RWPE2 (cell line): Measurements from ENCODE around the gene LRCH4.

ENCODE experiments used
- ATAC-seq: fragments of 200-7000 bp; cut with Tn5 transposase; 3 replicates; pipeline ENCODE4 v1.9.1; 2021; ENCODE audit warnings: low read depth
- DNase-seq: peaks from one replicate; pipeline ENCODE4 v3.0.0-alpha.2; 2020; ENCODE audit warnings: low spot score
- H3K27ac ChIP-seq: fragments of 450-650 bp; 2 replicates; pipeline ENCODE4 v1.5.1; 2017; ENCODE audit warnings: mild to moderate bottlenecking; ENCODE audit not compliant: poor library complexity, severe bottlenecking
- H3K27me3 ChIP-seq: fragments of 250-450 bp; sonication (Bioruptor Pico); 2 replicates; pipeline ENCODE4 v1.5.1; 2021; ENCODE audit warnings: mild to moderate bottlenecking, moderate library complexity; ENCODE audit not compliant: insufficient read depth, poor library complexity, severe bottlenecking
- H3K36me3 ChIP-seq: fragments of 250-450 bp; sonication (Bioruptor Pico); 2 replicates; pipeline ENCODE4 v1.5.1; 2020; ENCODE audit warnings: low read depth, mild to moderate bottlenecking, moderate library complexity
- H3K4me1 ChIP-seq: fragments of 250-450 bp; sonication (Bioruptor Pico); 2 replicates; pipeline ENCODE4 v1.5.1; 2021; ENCODE audit warnings: mild to moderate bottlenecking, moderate library complexity; ENCODE audit not compliant: insufficient read depth, poor library complexity, severe bottlenecking
- H3K4me3 ChIP-seq: fragments of 250-450 bp; sonication (Bioruptor Pico); 2 replicates; pipeline ENCODE4 v1.5.1; 2021; ENCODE audit warnings: mild to moderate bottlenecking, moderate library complexity; ENCODE audit not compliant: severe bottlenecking
- H3K9me3 ChIP-seq: fragments of 250-450 bp; sonication (Bioruptor Pico); 2 replicates; pipeline ENCODE4 v1.5.1; 2021; ENCODE audit warnings: mild to moderate bottlenecking, moderate library complexity; ENCODE audit not compliant: severe bottlenecking
- TF ChIP-seq, protein P1 (sequence below): fragments of 450-650 bp; IDR thresholded peaks from one replicate; pipeline ENCODE4 v1.5.1; 2017; ENCODE audit warnings: mild to moderate bottlenecking, moderate library complexity; ENCODE audit not compliant: poor library complexity, severe bottlenecking

LRCH4 gene

DNA sequence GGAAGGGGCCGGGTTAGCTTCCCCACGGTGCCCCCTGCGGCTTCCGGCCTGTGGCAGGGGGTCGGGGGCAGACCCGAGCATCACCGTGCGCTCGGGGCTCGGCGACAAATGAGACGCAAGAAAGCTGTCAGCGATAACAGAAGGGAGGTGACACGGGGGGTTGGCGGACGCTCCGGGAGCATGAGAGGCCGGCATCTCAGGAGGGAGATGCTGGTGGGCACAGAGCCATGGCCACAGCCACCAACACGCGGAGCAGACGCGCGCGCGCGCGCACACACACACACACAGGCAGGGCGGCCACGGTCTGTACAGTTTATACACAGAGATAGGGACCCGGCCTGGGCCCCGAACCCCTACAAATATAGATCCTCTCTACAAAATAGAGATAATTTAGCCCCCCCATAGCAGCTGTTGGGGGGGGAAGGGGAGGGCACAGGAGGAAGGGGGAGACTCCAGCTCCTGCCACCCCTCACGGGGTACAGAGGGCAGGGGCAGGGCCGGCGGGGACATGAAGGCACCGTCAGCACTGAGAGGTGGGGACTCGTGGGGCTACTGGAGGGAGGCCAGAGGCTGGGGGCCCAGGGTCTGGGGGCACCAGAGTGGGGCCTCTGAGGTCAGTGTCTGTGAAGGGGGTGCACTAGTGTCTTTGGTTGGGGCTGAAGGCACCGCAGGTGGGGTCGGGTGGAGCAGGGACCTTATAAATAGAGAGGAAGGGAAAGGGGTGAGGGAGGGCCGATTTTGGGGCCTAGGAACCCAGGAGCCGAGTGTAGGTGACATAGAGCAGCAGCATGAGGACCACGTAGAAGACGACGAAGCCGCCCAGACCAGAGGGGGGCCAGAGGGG is 11.3 kb downstream of the LRCH4 start:
- TF ChIP-seq, protein P1, sequence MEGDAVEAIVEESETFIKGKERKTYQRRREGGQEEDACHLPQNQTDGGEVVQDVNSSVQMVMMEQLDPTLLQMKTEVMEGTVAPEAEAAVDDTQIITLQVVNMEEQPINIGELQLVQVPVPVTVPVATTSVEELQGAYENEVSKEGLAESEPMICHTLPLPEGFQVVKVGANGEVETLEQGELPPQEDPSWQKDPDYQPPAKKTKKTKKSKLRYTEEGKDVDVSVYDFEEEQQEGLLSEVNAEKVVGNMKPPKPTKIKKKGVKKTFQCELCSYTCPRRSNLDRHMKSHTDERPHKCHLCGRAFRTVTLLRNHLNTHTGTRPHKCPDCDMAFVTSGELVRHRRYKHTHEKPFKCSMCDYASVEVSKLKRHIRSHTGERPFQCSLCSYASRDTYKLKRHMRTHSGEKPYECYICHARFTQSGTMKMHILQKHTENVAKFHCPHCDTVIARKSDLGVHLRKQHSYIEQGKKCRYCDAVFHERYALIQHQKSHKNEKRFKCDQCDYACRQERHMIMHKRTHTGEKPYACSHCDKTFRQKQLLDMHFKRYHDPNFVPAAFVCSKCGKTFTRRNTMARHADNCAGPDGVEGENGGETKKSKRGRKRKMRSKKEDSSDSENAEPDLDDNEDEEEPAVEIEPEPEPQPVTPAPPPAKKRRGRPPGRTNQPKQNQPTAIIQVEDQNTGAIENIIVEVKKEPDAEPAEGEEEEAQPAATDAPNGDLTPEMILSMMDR = no peak
- DNase-seq = no peak
- H3K4me1 ChIP-seq = peaks cover 4% of the 10 kb centered on the region
- peaks cover 4% of the 10 kb centered on the region for H3K27me3 ChIP-seq
- H3K9me3 ChIP-seq = no peaks in the 10 kb centered on the region
- H3K4me3 ChIP-seq = no peak overlapping the region
- H3K27ac ChIP-seq = no peak overlapping the region
- no peak for ATAC-seq
- peaks cover 51% of the 10 kb centered on the region for H3K36me3 ChIP-seq

DNA sequence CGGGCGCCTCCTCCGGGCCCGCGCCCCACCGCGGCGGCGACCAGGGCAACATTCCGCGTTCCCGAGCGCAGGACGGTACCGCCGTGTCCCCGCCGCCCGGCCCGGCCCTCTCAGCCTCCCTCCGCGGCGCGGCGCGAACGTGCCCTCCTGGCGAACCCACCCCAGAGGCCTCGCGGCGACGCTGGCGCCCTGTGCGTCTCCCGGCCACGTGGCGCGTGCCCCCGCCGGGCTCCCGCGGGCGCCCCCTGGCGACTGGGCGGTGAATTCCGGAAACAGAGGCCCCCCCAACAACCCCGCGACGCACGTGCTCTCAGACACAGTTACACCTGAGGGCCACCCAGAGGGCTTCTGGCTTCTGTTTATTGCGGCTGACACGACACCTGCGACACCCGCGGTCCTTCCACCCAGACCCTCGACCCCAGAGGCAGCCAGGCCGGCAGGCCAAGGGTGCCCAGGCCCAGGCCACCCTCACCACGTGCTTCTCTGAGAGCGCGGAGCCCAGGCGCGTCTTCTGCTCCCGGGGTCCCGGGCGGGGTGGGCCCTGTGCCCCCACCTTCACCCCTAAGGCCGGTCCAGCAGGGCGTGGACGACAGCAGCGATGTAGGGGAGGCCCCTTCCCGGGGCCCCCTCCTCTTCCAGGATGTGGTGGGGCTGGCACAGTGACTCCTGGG is 12.1 kb downstream of the LRCH4 start, which contains the start of gene SAP25:
TSS of gene SAP25 (minus strand) at position 210 of the 671 bp plus-strand sequence. CDS start at position 52, 158 bp downstream.
- TF ChIP-seq, protein P1 = peak; percentile 57
- Histone ChIP-seq H3K4me3 (no peak within 1 kb of the TSS), H3K36me3 (peaks cover 45% of the 10 kb centered on the region), H3K4me1 (peaks cover 4% of the 10 kb centered on the region), H3K9me3 (no peaks in the 10 kb centered on the region), H3K27ac (no peak within 1 kb of the TSS), H3K27me3 (peaks cover 4% of the 10 kb centered on the region)
- DNase-seq (no peak), ATAC-seq (no peak)

DNA sequence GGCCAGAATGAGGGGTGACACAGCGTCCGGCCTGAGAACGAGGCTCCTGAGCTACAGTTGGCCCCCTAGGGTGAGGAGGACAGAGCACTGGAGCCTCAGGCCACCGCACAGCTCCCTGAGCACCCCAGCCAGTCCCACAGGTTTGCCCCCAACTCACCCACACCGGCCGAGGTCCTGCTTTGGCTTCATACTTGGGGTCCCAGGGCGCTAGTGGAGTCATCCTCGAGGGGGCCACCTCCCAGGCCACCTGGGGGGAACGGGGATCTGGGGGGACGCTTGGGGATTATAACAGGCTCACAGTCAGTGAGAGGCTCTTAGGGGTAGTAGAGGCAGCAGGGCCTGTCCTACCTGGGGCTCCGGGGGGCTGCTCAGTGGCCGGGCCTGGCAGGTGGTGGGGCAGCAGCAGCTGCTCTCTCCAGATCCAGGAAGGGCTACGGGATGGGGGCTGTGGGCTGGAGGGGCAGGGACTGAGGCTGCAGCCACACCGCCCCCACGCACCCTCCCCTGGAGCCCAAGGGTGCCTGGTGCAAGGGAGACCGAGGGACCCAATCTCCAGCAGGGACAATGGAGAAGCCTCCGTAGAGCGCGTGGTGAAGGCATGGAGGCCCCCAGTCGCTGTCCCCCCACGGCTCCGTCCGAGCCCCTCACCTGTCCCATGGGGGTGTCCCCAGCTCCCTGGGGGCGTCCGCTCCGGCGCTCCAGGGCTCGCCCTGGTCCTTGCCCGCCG is 12.8 kb downstream of the LRCH4 start:
- Histone ChIP-seq H3K36me3 (peaks cover 40% of the 10 kb centered on the region), H3K27ac (no peak overlapping the region), H3K4me1 (peaks cover 4% of the 10 kb centered on the region), H3K4me3 (no peak overlapping the region), H3K9me3 (no peaks in the 10 kb centered on the region), H3K27me3 (peaks cover 4% of the 10 kb centered on the region)
- TF ChIP-seq, protein P1 = no peak
- DNase-seq (no peak), ATAC-seq (no peak)

DNA sequence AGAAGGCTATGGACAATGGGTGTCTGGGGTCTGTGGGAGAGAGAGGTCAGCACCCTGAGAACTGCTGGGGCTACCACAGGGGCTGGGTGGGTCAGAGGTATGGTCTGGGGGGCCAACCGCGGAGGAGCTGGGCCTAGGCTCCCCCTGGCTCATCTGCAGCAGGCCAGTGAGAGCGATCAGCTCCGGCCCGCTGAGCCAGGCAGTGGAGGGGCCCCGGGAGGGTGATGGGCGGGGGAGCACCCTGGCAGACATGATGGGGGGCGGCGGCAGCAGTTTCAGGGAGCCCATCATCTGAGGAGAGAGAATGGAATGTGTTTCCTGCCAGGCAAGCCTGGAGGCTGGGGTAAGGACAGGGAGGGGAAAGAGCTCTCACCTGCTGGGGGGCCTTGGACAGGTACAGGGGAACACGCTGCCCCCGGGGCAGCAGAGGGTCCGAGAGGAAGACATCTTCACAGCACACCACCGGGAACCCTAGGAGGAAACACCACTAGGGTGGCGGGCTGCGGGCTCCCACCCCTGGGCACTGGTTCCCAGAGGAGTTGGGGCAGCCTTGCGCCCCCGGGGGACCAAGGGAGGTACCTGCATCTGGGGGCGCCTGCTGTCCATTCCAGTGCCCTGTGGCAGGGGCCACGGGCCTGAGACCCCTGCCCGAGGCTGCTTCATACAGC is 13.5 kb downstream of the LRCH4 start:
- Histone ChIP-seq H3K4me3 (no peak overlapping the region), H3K27ac (no peak overlapping the region), H3K27me3 (peaks cover 4% of the 10 kb centered on the region), H3K9me3 (no peaks in the 10 kb centered on the region), H3K36me3 (peaks cover 33% of the 10 kb centered on the region), H3K4me1 (peaks cover 4% of the 10 kb centered on the region)
- ATAC-seq = no peak
- TF ChIP-seq, protein P1 = no peak
- DNase-seq = no peak
